NCI-H460 (cell line): ENCODE data around the gene GABRD. TPM values are rescaled to one million over a fixed set of nuclear protein-coding genes. Genes with fewer than 3 reads are reported as not detected.

Source experiments
- DNase-seq: peaks from one replicate; pipeline ENCODE4 v3.0.0-alpha.2; 2016; ENCODE audit warnings: low read depth; ENCODE audit errors: extremely low read depth
- total RNA-seq: library from RNA; depleted of rRNA; stranded (reverse); fragments of >200 nt; shearing (Covaris generic); gene quantifications from 2 replicates; pipeline ENCODE4 v1.2.3, GENCODE V29; 2014

The GABRD gene
- total RNA-seq, 1 experiment from 2014 or later, result not detected

DNA sequence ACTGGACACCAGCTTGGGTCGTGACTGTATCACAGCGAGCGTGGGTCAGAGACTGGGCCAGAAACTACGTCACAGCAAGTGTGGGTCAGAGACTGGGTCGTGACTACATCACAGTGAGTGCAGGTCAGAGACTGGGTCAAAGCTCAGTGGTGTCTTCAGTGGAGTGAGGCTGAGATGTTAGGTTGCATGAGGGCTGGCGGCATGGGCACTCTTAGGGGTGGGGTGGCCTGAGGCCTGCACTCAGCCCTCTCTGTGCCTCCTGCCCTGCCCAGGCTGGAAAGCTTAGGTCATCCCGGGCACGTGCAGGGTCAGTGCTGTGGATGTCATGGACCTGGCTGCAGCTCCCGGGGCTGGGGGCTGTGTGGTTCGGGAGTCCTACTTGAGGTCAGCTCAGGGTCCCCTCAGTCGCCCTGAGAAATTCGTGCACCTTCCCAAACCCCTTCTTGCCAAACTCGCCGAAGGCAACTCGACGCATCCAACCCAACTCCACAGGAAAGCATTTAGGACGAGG, 34.5 kb upstream of the GABRD start:
- no peak for DNase-seq

DNA sequence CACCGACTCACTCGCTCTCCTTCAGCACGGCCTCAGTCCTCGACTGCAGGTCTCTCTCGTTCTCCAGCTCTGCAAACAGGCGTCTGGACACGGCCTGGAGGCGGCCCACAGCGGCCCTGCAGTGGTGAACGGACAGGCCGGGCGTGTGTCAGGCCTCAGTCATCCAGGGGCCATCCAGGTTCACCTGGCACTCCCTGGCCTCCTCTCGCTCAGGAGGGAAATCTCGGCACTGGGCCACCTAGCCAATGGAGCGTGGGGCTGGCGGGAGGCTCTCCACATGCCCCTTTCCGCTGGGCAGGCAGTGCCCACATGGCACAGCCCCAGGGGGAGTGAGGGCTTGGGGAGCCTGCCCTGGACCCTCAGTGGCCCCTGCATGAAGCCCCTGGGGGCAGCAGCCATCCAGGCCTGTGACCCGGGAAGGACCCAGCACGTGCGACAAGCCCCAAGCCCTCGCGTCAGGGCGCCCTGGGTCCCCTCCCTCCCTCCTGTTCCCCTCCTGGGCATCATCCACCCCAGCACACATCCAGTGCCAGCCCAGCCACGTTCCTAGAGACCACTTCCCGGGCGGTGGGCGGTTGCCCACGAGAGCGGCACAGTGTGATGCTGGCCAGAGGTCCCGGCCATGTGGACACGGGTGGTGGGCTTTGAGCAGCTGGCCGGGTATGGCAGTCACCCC, 33.6 kb upstream of the GABRD start:
- DNase-seq, result no peak

DNA sequence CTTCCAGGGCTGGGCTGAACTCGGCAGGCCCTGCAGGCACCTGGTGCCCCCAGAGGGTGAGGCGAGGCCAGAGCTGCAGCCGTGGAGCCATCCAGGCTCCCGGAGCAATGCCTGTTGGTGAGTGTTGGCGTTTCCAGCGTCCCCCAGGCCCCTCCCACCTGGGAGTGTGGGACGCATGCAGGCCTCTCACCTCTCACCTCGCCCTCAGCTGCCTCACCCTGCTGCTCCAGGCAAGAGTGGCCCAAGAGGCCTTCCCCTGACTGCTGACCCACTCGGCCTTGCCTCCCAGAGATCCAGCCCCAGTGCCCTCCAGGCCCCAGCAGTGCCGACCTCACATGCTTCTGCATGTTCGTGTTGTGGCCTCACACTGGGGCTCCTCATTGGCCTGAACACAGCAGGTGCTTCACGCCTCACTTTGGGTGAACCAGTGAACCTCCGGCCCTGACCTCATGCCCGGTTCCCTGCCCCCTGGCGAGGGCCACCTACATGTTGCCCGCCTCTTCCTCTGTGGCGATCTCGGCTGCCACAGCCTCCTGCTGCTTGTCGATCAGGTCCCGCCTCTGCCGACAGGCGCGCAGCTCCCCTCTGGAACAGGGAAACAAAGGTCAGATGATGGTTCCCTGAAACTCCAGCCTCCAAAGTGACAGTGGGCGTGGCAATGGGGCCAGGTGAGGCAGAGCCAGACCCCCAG, 32.5 kb upstream of the GABRD start:
- no peak for DNase-seq

DNA sequence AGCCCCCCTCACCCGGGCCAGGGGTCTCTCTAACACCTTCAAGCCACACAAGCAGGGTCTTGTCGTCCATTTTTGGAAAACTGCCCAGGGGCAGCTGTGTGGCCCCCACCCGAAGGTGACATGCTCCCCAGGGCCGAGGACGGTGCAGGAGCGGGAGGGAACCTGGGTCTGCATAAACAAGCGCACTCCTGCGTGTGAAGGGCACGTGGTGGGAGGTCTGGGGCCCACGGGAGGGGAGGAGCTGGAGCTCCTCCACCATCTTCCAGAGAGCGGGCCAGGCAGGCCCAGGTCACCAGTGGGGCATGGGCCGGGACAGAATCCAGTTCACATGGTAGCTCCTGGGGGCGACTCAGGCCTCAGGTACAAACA, 32.0 kb upstream of the GABRD start:
- DNase-seq, result no peak

DNA sequence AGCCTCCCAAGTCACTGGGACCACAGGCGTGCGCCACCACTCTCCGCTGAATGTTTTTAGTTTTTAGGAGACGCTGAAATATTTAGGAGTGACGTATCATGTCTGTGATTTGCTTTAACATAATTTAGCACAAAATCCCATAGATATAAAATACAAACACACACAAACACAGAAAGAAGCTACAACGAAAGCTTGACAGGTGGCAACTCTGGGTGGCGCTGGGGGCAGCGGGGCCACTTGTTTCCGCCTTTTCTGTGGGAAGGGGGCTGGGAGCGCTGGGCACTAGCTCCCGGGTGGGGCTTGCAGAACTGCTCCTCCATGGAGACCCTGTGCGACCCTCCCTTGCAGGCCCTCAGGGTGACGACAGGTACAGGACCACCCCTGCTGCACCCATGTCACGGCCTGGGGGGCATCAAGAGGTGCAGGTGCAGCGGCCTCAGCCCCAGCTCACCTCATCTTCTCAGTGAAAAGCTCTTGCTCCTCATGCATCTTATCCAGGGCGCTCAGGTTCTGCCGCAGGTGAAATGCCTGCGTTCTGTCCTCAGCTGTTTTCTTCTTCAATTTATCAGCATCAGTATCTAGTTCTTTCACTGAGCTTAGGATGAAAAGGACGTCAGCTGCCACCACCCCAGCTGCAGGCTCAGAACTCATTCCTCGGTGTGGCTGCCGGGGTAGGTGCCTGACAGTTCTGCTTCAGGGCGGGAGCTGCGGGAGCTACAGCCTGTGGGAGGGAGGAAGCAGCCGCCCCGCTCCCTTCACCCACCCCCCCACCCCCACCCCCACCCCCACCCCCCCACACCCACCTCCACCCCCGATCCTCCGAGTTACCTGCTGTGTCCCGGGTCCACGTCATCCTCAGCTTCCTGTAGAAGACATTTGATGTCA, 30.8 kb upstream of the GABRD start:
- DNase-seq, result no peak

DNA sequence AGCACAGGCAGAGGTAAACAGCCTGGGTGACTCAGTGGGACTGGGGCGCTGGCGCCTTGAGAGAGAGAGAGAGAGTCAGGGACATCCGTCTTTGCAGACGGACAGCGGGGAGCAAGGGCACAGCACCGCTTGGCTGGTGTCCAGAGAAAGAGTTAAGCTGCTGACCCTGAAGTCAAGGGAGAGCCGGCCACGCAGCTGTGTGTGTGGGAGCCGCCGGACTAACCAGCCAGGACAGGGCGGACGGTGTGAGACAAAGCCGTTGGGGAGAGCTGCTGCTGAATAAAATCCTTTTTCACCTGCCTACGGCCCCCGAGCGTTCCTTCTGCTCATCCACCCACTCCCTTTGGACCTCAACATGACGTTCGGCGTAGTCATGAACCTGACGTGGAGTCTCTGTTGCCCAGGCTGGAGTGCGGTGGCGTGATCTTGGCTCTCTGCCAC, 30.0 kb upstream of the GABRD start:
- DNase-seq, result no peak

DNA sequence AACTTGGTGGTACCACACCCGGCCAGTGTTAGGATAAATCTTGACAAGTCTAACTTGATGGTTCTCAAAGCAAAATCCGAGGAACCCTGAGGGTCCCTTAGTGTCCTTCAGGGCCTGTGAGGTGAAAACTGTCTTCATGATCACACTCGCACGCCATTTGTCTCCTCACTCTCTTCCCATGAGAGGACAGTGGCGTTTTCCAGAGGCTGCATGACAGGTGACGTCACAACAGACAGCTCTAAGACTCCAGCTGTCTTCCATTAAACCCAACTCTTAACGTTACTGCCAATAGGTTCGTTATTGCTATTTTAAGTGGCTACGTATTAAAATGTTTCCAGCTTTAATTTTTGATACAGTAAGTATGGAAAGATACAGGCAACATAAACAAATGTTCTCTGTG, 29.4 kb upstream of the GABRD start:
- DNase-seq, result no peak

DNA sequence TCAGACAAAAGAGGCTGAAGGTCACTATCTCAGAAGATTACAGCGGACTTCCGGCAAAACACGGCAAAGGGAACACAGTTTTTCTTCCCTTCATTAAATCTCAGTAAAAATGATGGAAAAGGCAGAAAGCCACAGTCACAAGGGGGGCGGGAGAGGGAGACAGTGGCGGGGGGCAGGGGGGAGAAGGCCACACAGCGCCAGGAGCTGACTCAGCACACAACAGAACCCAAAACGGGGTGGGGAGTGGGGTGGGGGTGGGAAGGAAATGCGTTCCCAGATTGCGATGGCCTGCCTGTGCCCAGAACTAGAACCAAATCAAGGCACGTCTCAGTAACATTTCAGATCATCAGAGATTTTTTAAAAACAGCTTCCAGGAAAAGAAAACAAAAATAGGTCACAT, 28.9 kb upstream of the GABRD start:
- DNase-seq, result no peak

DNA sequence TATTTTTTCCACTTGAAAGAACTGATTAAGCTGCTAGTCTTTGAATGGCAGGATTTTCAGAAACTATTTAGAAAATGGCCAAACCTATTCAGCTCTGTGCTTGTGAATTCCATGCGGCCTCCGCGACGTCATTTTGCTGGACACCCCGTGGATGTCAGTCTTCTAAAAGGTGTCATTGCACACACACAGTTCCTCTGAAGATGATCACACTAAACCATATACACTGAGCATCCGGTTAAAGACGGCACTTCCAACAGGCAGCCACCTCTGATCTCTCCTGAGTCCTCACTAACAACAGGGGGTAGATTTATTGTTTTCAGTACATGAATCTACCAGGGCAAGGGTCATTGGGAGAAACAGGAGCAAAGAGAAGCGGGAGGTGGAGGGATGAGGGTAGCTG, 24.6 kb upstream of the GABRD start:
- no peak for DNase-seq

DNA sequence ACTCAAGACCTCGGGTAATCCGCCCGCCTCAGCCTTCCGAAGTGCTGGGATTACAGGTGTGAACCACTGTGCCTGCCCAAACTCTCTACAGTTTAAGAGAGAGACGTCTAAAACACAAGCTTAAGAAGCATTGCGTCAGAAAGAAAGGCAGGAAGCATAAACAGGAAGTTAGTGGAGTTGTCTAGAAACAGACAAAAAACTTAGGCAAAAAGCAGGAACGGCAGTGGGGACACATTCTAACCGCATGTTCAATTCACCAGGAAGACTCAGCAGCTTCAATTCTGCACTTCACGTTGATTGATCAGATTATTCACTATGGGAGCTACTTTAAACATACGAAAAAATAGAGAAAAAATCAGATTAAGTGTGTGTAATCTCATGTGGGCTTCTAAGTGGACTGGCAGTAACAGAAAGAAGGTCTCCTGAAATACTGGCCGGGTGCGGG, 22.9 kb upstream of the GABRD start:
- DNase-seq, result no peak

DNA sequence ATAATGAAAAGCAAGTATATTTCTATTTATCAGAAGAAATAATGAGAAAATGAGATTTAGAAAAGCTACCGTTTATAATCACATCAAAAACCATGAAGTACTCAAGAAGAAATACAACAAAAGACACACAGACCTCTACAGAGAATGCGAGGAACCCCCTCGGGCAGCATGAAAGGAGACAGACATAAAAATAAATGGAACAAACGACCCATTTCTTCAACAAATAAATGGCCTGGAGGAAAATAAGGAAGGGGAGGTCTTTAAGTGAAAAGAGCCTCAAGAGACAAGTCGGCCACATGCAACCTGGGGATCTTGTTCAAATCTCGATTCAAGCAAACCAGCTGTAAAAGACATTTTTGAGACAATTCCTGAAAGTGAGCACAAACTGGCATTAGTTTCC, 21.6 kb upstream of the GABRD start:
- DNase-seq, result no peak

DNA sequence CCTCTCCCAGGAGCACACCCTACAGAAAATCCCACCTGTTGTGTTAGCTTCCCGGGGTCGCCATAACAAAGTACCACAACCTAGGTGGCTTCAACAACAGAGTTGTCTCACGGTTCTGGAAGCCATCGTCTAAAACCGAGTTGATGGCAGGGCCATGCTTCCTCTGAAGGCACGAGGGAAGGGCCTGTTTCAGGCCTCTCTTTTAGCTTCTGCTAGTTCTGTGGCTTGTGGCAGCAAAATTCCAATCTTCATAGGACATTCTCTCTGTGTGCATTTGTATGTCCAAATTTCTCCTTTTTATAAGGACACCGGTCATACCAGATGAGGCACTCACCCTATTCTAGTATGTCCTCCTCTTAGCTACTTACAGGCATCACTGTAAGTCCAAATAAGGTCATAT, 18.7 kb upstream of the GABRD start:
- no peak for DNase-seq

DNA sequence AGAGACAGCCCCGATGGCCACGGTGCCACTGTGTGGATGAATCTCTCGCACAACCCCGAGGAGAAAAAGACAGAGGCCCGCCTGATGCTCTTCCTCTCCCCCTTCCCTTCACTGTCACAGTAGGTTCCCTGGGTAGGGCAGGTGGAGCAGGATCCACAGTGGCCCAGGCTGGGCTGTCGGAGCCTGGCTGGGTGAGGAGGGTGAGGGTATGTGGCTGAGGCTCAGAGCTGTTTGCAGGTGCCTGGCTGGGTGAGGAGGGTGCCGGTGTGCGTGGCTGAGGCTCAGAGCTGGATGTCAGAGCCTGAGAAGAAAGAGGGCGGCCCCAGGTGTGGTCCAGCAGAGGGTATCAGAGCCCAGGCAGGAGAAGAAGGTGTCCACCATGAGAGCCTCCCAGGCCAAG, 18.3 kb upstream of the GABRD start:
- no peak for DNase-seq

DNA sequence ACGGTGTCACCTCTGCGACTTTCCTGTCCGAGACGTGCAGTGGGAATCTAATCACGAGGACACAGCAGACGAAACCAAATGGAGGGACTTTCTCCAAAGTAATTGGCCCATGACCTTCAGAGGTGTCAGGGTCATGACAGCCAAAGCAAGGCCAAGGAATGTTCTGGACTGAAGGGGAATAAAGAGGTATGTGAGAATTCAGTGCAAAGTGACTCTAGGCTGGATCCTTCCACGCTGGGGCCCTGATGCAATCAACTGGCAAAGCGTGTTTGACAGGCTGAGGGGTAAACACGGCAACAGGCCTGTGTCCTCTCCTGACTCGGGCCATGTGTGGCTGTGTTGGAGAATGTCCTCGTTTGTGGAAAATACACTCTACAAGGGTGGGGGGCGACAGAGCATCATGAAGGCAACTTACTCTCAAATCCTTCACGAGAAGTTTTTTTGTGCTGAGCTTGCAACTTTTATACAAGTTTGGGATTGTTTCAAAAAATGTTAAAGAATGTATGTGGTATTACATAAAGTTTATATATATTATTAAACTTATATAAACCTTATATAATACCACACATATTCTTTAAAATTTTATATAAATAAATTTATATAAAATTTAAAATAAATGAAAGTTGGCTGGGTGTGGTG, 17.3 kb upstream of the GABRD start:
- no peak for DNase-seq

DNA sequence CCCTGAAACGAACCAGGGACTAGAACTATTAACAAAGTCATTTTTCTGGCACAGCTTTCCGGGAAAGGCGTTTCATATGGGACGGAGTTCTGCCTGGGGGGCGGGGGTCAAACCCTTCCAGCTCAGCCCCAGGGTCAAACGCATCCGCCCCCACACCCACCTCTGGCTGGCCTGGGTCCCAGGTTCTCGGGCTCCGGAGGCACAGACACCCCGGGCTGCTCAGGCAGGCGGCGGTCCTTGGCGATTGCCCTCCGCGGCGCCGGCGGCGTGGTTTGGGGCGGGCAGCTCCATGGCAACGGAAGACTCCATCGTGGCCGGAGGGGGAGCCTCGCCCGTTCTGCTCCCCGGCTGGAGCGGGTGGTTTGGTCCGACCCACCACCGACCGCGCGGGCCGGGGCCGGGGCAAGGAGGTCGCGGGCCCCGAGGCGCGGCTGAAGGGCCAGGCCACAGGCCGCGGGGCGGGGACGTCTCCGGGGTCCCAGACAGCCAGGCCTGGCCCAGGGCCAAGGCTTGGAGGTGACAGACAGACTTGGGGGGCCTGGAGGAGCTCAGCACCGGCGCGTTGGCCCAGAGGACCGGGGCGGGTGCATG, 15.5 kb upstream of the GABRD start, which contains the start of gene CFAP74:
CFAP74 (minus strand) TSS at position 246 of the 591 bp plus-strand sequence. CDS start 12,830 bp downstream, outside the sequence.
- DNase-seq, result peak; percentile 29

DNA sequence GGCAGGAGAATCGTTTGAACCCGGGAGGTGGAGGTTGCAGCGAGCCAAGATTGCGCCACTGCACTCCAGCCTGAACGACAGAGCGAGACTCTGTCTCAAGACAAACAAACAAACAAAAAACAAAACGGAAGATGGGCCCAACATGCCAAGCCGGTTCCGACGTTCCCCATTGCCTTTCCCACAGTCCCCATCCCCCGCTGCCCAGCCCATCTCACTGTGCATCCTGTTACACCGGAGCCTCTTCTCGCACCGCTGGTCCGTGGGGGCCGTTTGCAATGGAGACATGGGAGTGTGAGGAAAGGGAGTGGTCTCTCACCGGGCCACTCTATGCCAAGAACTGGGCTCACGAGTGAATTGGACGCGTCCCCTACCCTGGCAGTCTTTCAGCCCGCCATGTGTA, 14.3 kb upstream of the GABRD start:
- DNase-seq, result no peak

DNA sequence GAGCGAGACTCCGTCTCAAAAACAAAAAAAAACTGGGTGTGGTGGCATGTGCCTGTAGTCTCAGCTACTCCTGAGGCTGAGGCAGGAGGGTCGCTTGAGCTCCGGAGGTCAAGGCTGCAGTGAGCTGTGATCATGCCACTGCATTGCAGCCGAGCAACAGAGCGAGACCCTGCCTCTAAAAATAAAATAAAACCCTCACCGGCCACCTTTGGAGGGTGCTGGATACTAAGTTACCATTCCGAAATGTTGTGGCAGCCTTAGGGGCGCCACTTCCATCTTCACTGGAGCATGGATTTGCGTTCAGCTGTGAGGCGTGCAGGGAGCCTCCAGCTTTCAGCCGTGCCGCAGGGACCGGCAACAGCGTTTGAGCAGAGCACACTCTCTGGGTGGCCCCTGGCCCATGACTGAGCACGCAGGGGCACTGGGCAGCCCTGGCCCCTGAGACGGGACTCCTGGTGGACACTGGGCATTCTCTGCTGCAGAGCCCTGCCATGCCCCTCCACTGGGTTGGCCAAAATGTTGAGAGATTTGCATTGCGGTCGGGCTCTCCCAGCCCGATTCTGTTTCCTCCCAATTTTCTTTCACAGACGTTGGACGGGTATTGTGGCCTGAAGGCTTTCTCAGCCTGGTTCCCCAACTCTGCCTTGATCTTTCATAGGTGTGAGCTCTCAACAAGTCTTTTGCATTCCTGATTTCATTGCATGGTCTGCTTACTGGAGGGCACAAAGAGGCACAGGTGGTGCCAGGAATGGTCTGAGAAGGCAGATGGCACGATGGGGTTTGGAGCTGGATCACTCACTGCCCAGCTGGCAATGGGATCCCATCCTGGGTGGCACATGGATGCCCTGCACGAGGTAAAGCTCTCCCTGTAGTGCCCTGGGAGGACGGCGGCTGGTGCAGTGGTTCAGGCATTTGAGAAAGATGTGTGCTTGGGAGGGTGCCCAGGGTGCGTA, 9.8 kb upstream of the GABRD start:
- no peak for DNase-seq

DNA sequence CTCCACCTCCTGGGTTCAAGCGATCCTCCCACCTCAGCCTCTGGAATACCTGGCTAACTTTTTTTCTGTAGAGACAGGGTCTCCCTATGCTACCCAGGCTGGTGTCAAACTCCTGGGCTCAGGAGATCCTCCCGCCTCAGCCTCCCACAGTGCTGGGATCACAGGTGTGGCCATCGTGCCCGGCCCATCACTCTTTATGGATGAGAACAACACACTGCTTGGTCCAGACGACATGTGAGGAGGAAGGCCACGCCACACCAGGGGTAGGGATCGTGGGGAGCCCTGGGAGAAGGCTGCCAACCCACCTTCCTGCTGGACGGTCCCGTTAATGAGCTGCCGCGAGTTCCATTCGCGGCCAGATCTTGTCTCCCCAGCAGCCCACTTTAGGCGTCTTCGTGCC, 5.0 kb upstream of the GABRD start:
- DNase-seq, result no peak
